Kidney (tissue), 14 donors: ENCODE measurements around the gene DDIAS. TPM values are rescaled to one million over a fixed set of nuclear protein-coding genes. Genes with fewer than 3 reads are reported as not detected.
A peak's percentile ranks its signal among the peaks of the same experiment; 100 is the strongest.

ENCODE experiments used
- DNase-seq, 5 donors: peaks; one replicate each; pipeline ENCODE4 v3.0.0-alpha.2; 2013 to 2020
- FAIRE-seq: peaks from 2 replicates; lab custom pipeline; 2012; peaks lifted over from hg19 to GRCh38; lab: Jason Lieb, UNC
- H3K27ac ChIP-seq, 2 donors: one replicate each; pipeline ENCODE4 v1.7.0; 2013; ENCODE audit warnings: low read depth in 2 of 2, low read length in 2 of 2, inconsistent platforms in 1 of 2
- H3K27me3 ChIP-seq: one replicate; pipeline ENCODE4 v1.7.1; 2013; ENCODE audit warnings: low read length, inconsistent platforms; ENCODE audit not compliant: control insufficient read depth, insufficient read depth
- H3K36me3 ChIP-seq, 3 donors: one replicate each; pipeline versions ENCODE4 v1.7.0 to v1.7.1; 2013; ENCODE audit warnings: low read length in 3 of 3, control low read depth in 1 of 3, inconsistent platforms in 1 of 3; ENCODE audit not compliant: insufficient read depth in 3 of 3, control insufficient read depth in 2 of 3
- H3K4me1 ChIP-seq, 3 donors: one replicate each; pipeline versions ENCODE4 v1.7.0 to v1.7.1; 2013; ENCODE audit warnings: low read length in 3 of 3, inconsistent platforms in 1 of 3, low read depth in 1 of 3; ENCODE audit not compliant: control insufficient read depth in 2 of 3, insufficient read depth in 2 of 3
- H3K4me3 ChIP-seq, 3 donors: one replicate each; pipeline versions ENCODE4 v1.7.0 to v1.8.1; 2013; ENCODE audit warnings: low read length in 3 of 3, control low read depth in 1 of 3, inconsistent platforms in 1 of 3
- H3K9ac ChIP-seq, 3 donors: one replicate each; pipeline versions ENCODE4 v1.7.0 to v1.7.1; 2013; ENCODE audit warnings: low read length in 3 of 3, control low read depth in 1 of 3, inconsistent platforms in 1 of 3
- H3K9me3 ChIP-seq, 3 donors: one replicate each; pipeline versions ENCODE4 v1.7.0 to v1.7.1; 2013; ENCODE audit warnings: low read length in 3 of 3, control low read depth in 1 of 3, inconsistent platforms in 1 of 3; ENCODE audit not compliant: control insufficient read depth in 2 of 3, insufficient read depth in 1 of 3
- CTCF ChIP-seq: IDR thresholded peaks from 3 replicates; pipeline ENCODE4 v1.5.1; 2012; ENCODE audit warnings: mild to moderate bottlenecking, moderate library complexity, borderline replicate concordance; ENCODE audit not compliant: insufficient read depth; ENCODE audit errors: extremely low read depth
- intact Hi-C: fragments of 100-400 bp; cut with DNase I; formaldehyde crosslinking; loops from one replicate; pipeline ENCODE4 v1.11.1; 2022
- polyA plus RNA-seq: library from polyadenylated mRNA; stranded (reverse); fragments of 350-450 nt; fragmentation: Illumina TruSeq; extraction: RNeasy Lipid Tissue Mini Kit (QIAGEN cat#74804); gene quantifications from one replicate; pipeline ENCODE4 v1.2.3, GENCODE V29; 2014; ENCODE audit warnings: low read depth, low replicate concordance; ENCODE audit not compliant: insufficient read depth
- total RNA-seq: library from RNA; stranded (reverse); fragmentation: NEBNext Ultra II Directional; extraction: Animal tissue kit (Norgen Biotek cat#: 25700); gene quantifications from one replicate; pipeline ENCODE4 v1.2.1, GENCODE V29; 2021
- donor health status: control.
- donor health status: control.
- donor health status: control.
- donor health status: control.
- donor health status: control.
- donor health status: DM: yes; HTN: yes; CAD: no.
- donor health status: Normal renal cell carcinoma (clear cell type).

DDIAS gene
- total and polyA plus RNA-seq, 2 donors from 2014 or later = 0.19 to 1.4 TPM

- no peak for TF ChIP-seq CTCF
- H3K9ac ChIP-seq = no peak overlapping the region
- FAIRE-seq (no peak), DNase-seq (no peak)
- H3K27me3 ChIP-seq = no peaks in the 10 kb centered on the region
- H3K4me3 ChIP-seq = no peak overlapping the region
- H3K4me1 ChIP-seq = peaks cover 0 to 4% (median 3%) of the 10 kb centered on the region in 3 donors
- no peaks in the 10 kb centered on the region for H3K36me3 ChIP-seq
- no peak overlapping the region for H3K27ac ChIP-seq
- no peaks in the 10 kb centered on the region for H3K9me3 ChIP-seq
- intact Hi-C loops = loop anchor here (10.0 kb wide), 1 partner anchor 131 kb away; no protein-coding TSS in a partner anchor
These were observed 45.9 kb upstream of the DDIAS start for GRCh38 chr11:82855616-82856015.

GRCh38 chr11:82857145-82857544 is 44.4 kb upstream of the DDIAS start:
- FAIRE-seq (no peak), DNase-seq (no peak)
- Histone ChIP-seq H3K27ac (no peak overlapping the region), H3K36me3 (no peaks in the 10 kb centered on the region), H3K4me3 (no peak overlapping the region), H3K9ac (no peak overlapping the region), H3K4me1 (peaks cover 0 to 4% (median 3%) of the 10 kb centered on the region in 3 donors), H3K27me3 (no peaks in the 10 kb centered on the region), H3K9me3 (no peaks in the 10 kb centered on the region)
- intact Hi-C loops = loop anchor here (10.0 kb wide), 1 partner anchor 132 kb away; no protein-coding TSS in a partner anchor
- TF ChIP-seq CTCF = no peak

GRCh38 chr11:82858133-82858532 is 43.4 kb upstream of the DDIAS start:
- no peak for FAIRE-seq
- H3K36me3 ChIP-seq = no peaks in the 10 kb centered on the region
- no peak overlapping the region for H3K4me3 ChIP-seq
- no peak for DNase-seq
- H3K9me3 ChIP-seq = no peaks in the 10 kb centered on the region
- peaks cover 0 to 4% (median 3%) of the 10 kb centered on the region in 3 donors for H3K4me1 ChIP-seq
- intact Hi-C loops = loop anchor here (10.0 kb wide), 1 partner anchor 133 kb away; no protein-coding TSS in a partner anchor
- no peaks in the 10 kb centered on the region for H3K27me3 ChIP-seq
- no peak for TF ChIP-seq CTCF
- no peak overlapping the region for H3K27ac ChIP-seq
- no peak overlapping the region for H3K9ac ChIP-seq

GRCh38 chr11:82858556-82859091 is 42.9 kb upstream of the DDIAS start:
- Histone ChIP-seq H3K27me3 (no peaks in the 10 kb centered on the region), H3K27ac (peak overlapping the region in 1 of 2 donors; percentile 15), H3K4me3 (no peak overlapping the region), H3K4me1 (peaks cover 0 to 4% (median 3%) of the 10 kb centered on the region in 3 donors), H3K9me3 (no peaks in the 10 kb centered on the region), H3K36me3 (no peaks in the 10 kb centered on the region), H3K9ac (no peak overlapping the region)
- intact Hi-C loops = loop anchor here (10.0 kb wide), 1 partner anchor 134 kb away; no protein-coding TSS in a partner anchor
- FAIRE-seq (peak; percentile 35), DNase-seq (peak in 2 of 5 donors; percentile 28 to 38)
- no peak for TF ChIP-seq CTCF
